Thymus (tissue), 11 donors: Measurements from ENCODE around the gene CDKL5. TPM values are rescaled to one million over a fixed set of nuclear protein-coding genes. Genes with fewer than 3 reads are reported as not detected.

ENCODE experiments used
- DNase-seq, 9 donors: peaks; one replicate each; pipeline ENCODE4 v3.0.0-alpha.2; 2013; ENCODE audit warnings: low spot score in 9 of 9, low read depth in 6 of 9, missing footprints in 1 of 9
- H3K27ac ChIP-seq, 2 donors: one replicate each; pipeline ENCODE4 v1.5.1; 2013; ENCODE audit warnings: control low read depth in 1 of 2, low read depth in 1 of 2, low read length in 1 of 2, mild to moderate bottlenecking in 1 of 2, moderate library complexity in 1 of 2
- H3K27me3 ChIP-seq, 2 donors: one replicate each; pipeline ENCODE4 v1.5.1; 2013; ENCODE audit warnings: low read length in 1 of 2; ENCODE audit not compliant: control insufficient read depth in 2 of 2, insufficient read depth in 1 of 2
- H3K36me3 ChIP-seq, 2 donors: one replicate each; pipeline ENCODE4 v1.5.1; 2013; ENCODE audit warnings: low read length in 1 of 2, mild to moderate bottlenecking in 1 of 2, moderate library complexity in 1 of 2; ENCODE audit not compliant: control insufficient read depth in 2 of 2, insufficient read depth in 2 of 2
- H3K4me1 ChIP-seq, 2 donors: one replicate each; pipeline ENCODE4 v1.5.1; 2013; ENCODE audit warnings: low read length in 2 of 2; ENCODE audit not compliant: control insufficient read depth in 2 of 2, insufficient read depth in 2 of 2
- H3K4me3 ChIP-seq, 2 donors: one replicate each; pipeline ENCODE4 v1.5.1; 2013; ENCODE audit warnings: low read length in 2 of 2, control low read depth in 1 of 2, mild to moderate bottlenecking in 1 of 2
- H3K9me3 ChIP-seq, 2 donors: one replicate each; pipeline ENCODE4 v1.5.1; 2013; ENCODE audit warnings: low read length in 1 of 2, mild to moderate bottlenecking in 1 of 2; ENCODE audit not compliant: control insufficient read depth in 2 of 2, insufficient read depth in 1 of 2
- WGBS: extraction: QIAGEN DNeasy Blood & Tissue Kit; methylation state at CpG from one replicate; pipeline ENCODE4 v1.1.7; 2013; 5-methylcytosine and 5-hydroxymethylcytosine counted together
- polyA plus RNA-seq: library from polyadenylated mRNA; stranded (reverse); fragments of 200-250 nt; gene quantifications from one replicate; pipeline ENCODE4 v1.2.3, GENCODE V29; 2013
- total RNA-seq: library from RNA; stranded (reverse); fragments of 120-200 nt; gene quantifications from one replicate; pipeline ENCODE4 v1.2.4, GENCODE V29; 2013
- donor health status: healthy.

CDKL5 gene
- total and polyA plus RNA-seq, 2 donors: 0.98 to 4.5 TPM

DNA sequence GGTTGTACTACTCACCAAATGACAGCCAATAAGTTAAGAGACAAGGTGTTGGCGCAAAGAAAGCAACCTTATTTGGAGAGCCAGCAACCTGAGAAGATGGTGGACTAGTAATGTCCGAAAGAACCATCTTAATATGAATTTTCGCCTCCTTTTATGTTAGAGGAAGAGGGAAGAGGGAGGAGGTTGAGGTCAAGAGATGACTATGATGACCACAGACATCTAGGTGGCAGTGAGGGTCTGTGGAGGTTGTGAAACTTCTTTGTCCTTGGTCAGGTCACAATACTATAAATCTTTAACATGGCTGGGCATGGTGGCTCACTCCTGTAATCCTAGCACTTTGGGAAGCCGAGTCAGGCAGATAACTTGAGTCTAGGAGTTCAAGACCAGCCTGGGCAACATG, 15.4 kb downstream of the CDKL5 start:
- no peak for DNase-seq
- H3K9me3 ChIP-seq: no peaks in the 10 kb centered on the region
- H3K4me3 ChIP-seq: no peak overlapping the region
- H3K27ac ChIP-seq: no peak overlapping the region
- WGBS: 98% methylated on average over 4 of the region's 4 CpGs
- H3K4me1 ChIP-seq: no peaks in the 10 kb centered on the region
- no peaks in the 10 kb centered on the region for H3K36me3 ChIP-seq
- no peaks in the 10 kb centered on the region for H3K27me3 ChIP-seq

DNA sequence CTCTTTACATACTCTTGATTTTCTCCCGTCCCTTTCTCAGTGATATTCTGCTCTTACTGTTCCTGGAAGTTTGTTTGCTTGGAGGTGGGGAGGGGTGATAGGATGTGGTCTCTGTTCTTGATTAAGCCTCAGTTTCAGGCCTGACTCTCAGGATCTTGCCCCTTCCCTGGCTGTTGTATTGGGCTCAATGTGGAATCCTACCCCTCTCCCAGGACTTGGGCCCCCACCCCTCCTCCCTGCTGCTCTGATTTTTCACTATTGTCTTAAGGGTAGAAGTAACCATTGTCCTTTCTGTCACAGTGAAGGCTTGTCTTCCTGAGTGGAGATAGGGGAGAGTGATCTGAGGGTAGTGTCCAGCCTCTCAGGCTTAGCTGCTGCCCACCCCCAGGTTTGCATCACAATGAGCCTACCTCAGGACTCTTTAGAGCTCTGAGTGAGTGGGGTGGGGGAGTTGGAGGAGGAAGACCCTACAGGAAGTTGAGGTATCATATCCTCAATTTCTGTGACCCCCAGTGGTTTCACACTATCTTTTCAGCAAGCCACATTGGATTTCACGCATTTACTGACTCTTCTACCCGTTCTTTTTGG, 16.5 kb downstream of the CDKL5 start:
- H3K4me1 ChIP-seq: no peaks in the 10 kb centered on the region
- H3K27ac ChIP-seq: no peak overlapping the region
- H3K9me3 ChIP-seq: no peaks in the 10 kb centered on the region
- 95% methylated on average over 3 of the region's 3 CpGs for WGBS
- no peak for DNase-seq
- no peaks in the 10 kb centered on the region for H3K36me3 ChIP-seq
- H3K27me3 ChIP-seq: no peaks in the 10 kb centered on the region
- no peak overlapping the region for H3K4me3 ChIP-seq

DNA sequence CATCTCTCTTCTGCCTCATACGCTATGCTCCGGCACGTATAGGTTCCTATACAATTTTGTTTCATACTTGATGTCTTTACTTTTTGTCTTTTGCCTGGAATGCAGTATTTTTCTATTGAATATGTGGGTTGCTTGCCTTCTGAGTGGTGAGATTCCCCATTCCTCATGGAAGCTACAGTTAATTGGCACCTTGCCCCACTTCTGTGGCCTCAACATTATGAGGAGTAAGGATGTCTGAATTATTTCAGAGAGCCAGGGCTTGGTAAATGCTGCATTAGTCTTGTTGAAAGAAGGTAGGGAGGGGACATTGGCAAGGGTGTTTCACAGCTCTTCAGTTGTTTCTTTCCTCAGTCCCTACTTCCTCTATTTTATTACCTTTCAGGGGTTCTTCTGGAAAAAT, 23.0 kb downstream of the CDKL5 start:
- DNase-seq: no peak
- H3K27ac ChIP-seq: no peak overlapping the region
- no peaks in the 10 kb centered on the region for H3K36me3 ChIP-seq
- no peaks in the 10 kb centered on the region for H3K9me3 ChIP-seq
- over 99% methylated on average over 3 of the region's 3 CpGs for WGBS
- no peaks in the 10 kb centered on the region for H3K27me3 ChIP-seq
- H3K4me3 ChIP-seq: no peak overlapping the region
- H3K4me1 ChIP-seq: no peaks in the 10 kb centered on the region

DNA sequence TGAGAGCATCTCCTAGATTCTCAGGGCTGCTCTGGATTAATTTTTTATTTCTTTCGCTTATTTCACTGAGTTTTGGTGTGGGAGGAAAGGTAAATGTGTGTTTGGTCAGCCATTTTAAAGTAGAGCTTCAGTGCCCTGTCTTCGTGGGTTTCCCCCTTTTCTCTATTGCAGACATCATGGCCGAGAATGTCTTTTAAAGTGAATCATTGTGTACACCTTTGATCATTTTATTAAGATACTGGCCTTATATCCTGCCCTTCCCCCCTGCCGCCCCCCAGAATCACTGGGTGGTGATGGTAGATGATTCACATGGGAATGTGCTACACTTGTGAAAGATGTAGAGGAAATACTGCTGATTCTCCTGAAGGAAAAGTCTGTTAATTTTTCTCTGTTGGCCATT, 23.8 kb downstream of the CDKL5 start:
- Histone ChIP-seq H3K9me3 (no peaks in the 10 kb centered on the region), H3K27me3 (no peaks in the 10 kb centered on the region), H3K36me3 (no peaks in the 10 kb centered on the region), H3K27ac (no peak overlapping the region), H3K4me1 (no peaks in the 10 kb centered on the region), H3K4me3 (no peak overlapping the region)
- no peak for DNase-seq
- 100% methylated on average over 4 of the region's 4 CpGs for WGBS

DNA sequence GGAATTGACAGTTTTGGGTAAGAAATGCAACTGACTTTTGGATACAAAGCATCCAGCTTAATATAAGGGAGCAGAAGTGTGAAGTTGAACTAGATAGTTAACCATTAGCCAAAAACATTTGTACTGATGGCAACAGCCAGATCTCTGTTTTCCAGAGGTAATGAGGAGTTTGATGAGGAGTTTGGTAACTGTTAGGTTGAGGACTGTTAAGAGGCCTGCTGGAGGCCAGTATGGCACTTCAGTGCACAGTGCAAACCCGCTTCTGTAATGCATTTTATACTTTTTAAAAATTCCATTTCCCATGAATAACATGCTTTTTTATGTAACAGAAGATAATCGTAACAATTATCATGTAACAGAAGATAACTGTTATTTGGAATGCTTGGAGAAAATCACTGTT, 30.0 kb downstream of the CDKL5 start:
- H3K4me3 ChIP-seq: no peak overlapping the region
- H3K27ac ChIP-seq: no peak overlapping the region
- H3K27me3 ChIP-seq: no peaks in the 10 kb centered on the region
- no peaks in the 10 kb centered on the region for H3K36me3 ChIP-seq
- DNase-seq: no peak
- WGBS: 96% methylated on average over 2 of the region's 2 CpGs
- no peaks in the 10 kb centered on the region for H3K9me3 ChIP-seq
- H3K4me1 ChIP-seq: no peaks in the 10 kb centered on the region

DNA sequence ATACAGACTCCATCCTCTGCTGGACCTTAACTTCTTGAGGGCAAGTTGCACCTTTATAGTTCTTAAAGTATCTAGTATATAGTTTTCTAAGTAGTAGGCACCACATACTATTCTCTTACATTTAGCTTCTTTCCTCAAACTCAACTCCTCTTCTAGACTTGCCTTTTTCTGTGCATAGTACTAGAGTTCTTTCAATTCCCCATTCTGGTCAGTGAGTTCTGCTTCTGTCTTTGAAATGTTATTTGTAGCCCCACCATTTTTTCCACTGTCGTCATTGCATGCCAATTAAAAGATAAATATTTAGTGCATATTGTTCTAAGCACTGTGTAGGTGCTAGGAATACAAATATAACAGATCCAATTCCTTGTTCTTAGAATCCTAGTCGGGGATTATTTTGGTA, 31.6 kb downstream of the CDKL5 start:
- H3K4me3 ChIP-seq: no peak overlapping the region
- 97% methylated on average over 2 of the region's 2 CpGs for WGBS
- H3K27ac ChIP-seq: no peak overlapping the region
- no peaks in the 10 kb centered on the region for H3K4me1 ChIP-seq
- H3K36me3 ChIP-seq: no peaks in the 10 kb centered on the region
- no peak for DNase-seq
- H3K9me3 ChIP-seq: no peaks in the 10 kb centered on the region
- H3K27me3 ChIP-seq: no peaks in the 10 kb centered on the region

DNA sequence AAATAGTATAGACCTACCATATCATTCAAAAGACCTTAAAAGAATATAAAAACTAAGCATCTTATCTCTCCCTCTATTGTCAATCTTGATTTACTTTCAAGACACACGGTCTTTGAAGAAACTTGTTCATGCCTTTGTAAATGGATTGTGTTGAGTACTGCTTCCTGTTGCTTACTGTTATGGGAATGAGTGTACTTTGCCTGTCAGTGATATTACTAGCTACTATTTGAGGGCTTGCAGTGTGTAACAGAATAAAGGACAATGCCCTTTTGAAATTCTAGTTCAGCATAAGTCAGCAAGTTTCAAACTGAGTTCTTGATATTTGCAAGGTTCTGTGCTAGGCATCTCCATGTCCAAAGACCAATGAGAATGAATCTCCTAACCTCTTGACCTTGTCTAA, 36.0 kb downstream of the CDKL5 start:
- H3K36me3 ChIP-seq: no peaks in the 10 kb centered on the region
- no peak overlapping the region for H3K4me3 ChIP-seq
- no peak for DNase-seq
- no peaks in the 10 kb centered on the region for H3K4me1 ChIP-seq
- no peaks in the 10 kb centered on the region for H3K9me3 ChIP-seq
- WGBS: 51% methylated on average over 1 of the region's 1 CpG
- H3K27ac ChIP-seq: no peak overlapping the region
- no peaks in the 10 kb centered on the region for H3K27me3 ChIP-seq

DNA sequence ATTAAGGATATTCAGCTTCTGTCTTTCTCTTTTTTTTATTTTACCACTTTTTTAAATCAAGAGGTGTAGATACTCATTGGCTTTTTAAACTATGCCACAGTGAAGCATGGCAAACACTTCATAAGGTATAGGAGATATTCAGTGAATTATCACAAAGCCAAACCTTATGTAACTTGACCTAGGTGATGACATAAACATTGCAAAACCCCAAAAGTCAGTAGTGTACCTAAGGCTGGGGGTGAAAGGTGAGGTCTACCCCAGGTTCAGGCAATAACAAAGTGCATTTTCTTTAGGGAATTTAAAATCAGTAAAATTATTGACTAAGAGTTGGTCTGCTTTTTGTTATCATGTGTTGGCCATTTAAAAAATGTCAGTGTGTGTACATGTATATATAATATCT, 39.1 kb downstream of the CDKL5 start:
- Histone ChIP-seq H3K4me1 (no peaks in the 10 kb centered on the region), H3K4me3 (no peak overlapping the region)
- DNase-seq: no peak

DNA sequence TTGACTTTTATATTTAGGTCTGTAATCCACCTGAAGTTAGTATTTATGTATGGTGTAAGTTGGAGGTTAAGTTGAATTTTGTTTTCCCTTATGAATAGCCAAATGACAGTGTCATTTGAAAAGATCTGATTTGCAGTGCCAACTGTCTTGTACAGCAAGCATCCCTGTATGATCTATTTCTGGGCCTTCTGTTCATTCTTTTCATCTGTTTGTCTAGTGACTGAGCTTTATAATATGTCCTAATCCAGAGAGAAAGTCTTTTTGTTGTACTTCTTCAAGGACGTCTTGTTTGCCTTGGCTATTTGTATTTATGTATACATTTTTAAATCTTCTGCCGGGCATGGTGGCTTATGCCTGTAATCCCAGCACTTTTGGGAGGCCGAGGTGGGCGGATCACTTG, 39.6 kb downstream of the CDKL5 start:
- Histone ChIP-seq H3K9me3 (no peaks in the 10 kb centered on the region), H3K4me3 (no peak overlapping the region), H3K27ac (no peak overlapping the region), H3K4me1 (no peaks in the 10 kb centered on the region), H3K27me3 (no peaks in the 10 kb centered on the region), H3K36me3 (no peaks in the 10 kb centered on the region)
- no peak for DNase-seq
- WGBS: 97% methylated on average over 4 of the region's 4 CpGs

More for the DNA sequence above, 39.1 kb downstream of the CDKL5 start:
- Histone ChIP-seq H3K27me3 (no peaks in the 10 kb centered on the region), H3K9me3 (no peaks in the 10 kb centered on the region), H3K36me3 (no peaks in the 10 kb centered on the region), H3K27ac (no peak overlapping the region)

DNA sequence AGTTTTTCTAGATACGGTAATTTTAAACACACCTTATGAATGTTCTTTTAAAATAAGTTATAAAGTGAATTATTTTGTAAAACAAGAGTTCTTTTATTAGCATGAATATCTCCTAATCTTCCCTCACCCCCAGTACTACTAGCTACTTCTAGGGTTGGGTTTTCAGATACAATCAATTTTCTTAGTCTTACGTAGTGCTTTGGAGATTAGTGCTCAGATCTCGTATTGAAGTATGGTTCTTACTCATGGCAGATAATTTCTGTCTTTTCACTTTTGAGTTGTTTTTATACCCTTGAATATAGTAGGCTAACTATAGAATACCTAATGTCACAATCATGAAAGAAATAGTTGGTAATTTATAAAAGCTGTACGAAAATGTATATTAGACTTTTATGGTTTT, 43.2 kb downstream of the CDKL5 start:
- Histone ChIP-seq H3K4me1 (no peaks in the 10 kb centered on the region), H3K36me3 (no peaks in the 10 kb centered on the region), H3K4me3 (no peak overlapping the region), H3K27me3 (no peaks in the 10 kb centered on the region), H3K9me3 (no peaks in the 10 kb centered on the region), H3K27ac (no peak overlapping the region)
- WGBS: 98% methylated on average over 4 of the region's 4 CpGs
- no peak for DNase-seq
